ENCODE measurements around the gene BCAS3. TPM values are rescaled to one million over a fixed set of nuclear protein-coding genes. Genes with fewer than 3 reads are reported as not detected.

BCAS3 gene
- total RNA-seq, 4 donors from 2014 or later = 18.2 to 60.6 (median 23.4) TPM

GRCh38 chr17:60960398-60961065, 282.9 kb downstream of the BCAS3 start:
- H3K27me3 ChIP-seq = no peaks in the 10 kb centered on the region
- H3K9me3 ChIP-seq = peaks cover 0 to 5% (median 0%) of the 10 kb centered on the region in 3 donors
- intact Hi-C loops (cut with DNase I; ENCODE audit: low total_unique reads) = no loop called here
- in situ Hi-C loops (cut with MboI; ENCODE audit: low sequenced_read_pairs in 4 of 4) = no loop called here
- no peaks in the 10 kb centered on the region for H3K4me1 ChIP-seq
- no peak for ATAC-seq
- DNase-seq = no peak
- TF ChIP-seq CTCF (IDR thresholded peaks at IDR 0.05 in 4 of 5, conservative IDR thresholded peaks at IDR 0.05 in 1 of 5) (no peak), POLR2A (IDR thresholded peaks at IDR 0.05) (no peak)
- H3K36me3 ChIP-seq = peaks cover 0 to 9% of the 10 kb centered on the region in 2 donors
- no peak overlapping the region for H3K27ac ChIP-seq
- no peak overlapping the region for H3K4me3 ChIP-seq

GRCh38 chr17:60964160-60964559, 286.5 kb downstream of the BCAS3 start:
- in situ Hi-C loops (cut with MboI; ENCODE audit: low sequenced_read_pairs in 4 of 4) = no loop called here
- peaks cover 0 to 9% of the 10 kb centered on the region in 2 donors for H3K36me3 ChIP-seq
- DNase-seq (no peak), ATAC-seq (no peak)
- no peaks in the 10 kb centered on the region for H3K4me1 ChIP-seq
- H3K9me3 ChIP-seq = peaks cover 0 to 5% (median 0%) of the 10 kb centered on the region in 3 donors
- H3K27ac ChIP-seq = no peak overlapping the region
- intact Hi-C loops (cut with DNase I; ENCODE audit: low total_unique reads) = no loop called here
- TF ChIP-seq POLR2A (IDR thresholded peaks at IDR 0.05) = no peak
- no peak overlapping the region for H3K4me3 ChIP-seq
- no peaks in the 10 kb centered on the region for H3K27me3 ChIP-seq

GRCh38 chr17:60968266-60968665, 290.6 kb downstream of the BCAS3 start:
- H3K4me3 ChIP-seq = no peak overlapping the region
- no peaks in the 10 kb centered on the region for H3K4me1 ChIP-seq
- DNase-seq (no peak), ATAC-seq (no peak)
- H3K27ac ChIP-seq = no peak overlapping the region
- no peaks in the 10 kb centered on the region for H3K36me3 ChIP-seq
- in situ Hi-C loops (cut with MboI; ENCODE audit: low sequenced_read_pairs in 4 of 4) (no loop called here), intact Hi-C loops (cut with DNase I; ENCODE audit: low total_unique reads) (no loop called here)
- no peaks in the 10 kb centered on the region for H3K9me3 ChIP-seq
- H3K27me3 ChIP-seq = no peaks in the 10 kb centered on the region
- TF ChIP-seq POLR2A (IDR thresholded peaks at IDR 0.05) = no peak
- no peak for TF ChIP-seq CTCF (IDR thresholded peaks at IDR 0.05 in 4 of 5, conservative IDR thresholded peaks at IDR 0.05 in 1 of 5)

- H3K27ac ChIP-seq = no peak overlapping the region
- H3K4me3 ChIP-seq = no peak overlapping the region
- DNase-seq (no peak), ATAC-seq (no peak)
- H3K27me3 ChIP-seq = no peaks in the 10 kb centered on the region
- no peaks in the 10 kb centered on the region for H3K36me3 ChIP-seq
- no peaks in the 10 kb centered on the region for H3K4me1 ChIP-seq
- TF ChIP-seq CTCF (IDR thresholded peaks at IDR 0.05 in 4 of 5, conservative IDR thresholded peaks at IDR 0.05 in 1 of 5) = no peak
- TF ChIP-seq POLR2A (IDR thresholded peaks at IDR 0.05) = no peak
- in situ Hi-C loops (cut with MboI; ENCODE audit: low sequenced_read_pairs in 4 of 4) (no loop called here), intact Hi-C loops (cut with DNase I; ENCODE audit: low total_unique reads) (no loop called here)
- no peaks in the 10 kb centered on the region for H3K9me3 ChIP-seq
These were observed 291.9 kb downstream of the BCAS3 start for GRCh38 chr17:60969500-60970037.

GRCh38 chr17:60970741-60971140, 293.1 kb downstream of the BCAS3 start:
- DNase-seq (no peak), ATAC-seq (no peak)
- H3K4me1 ChIP-seq = no peaks in the 10 kb centered on the region
- H3K4me3 ChIP-seq = no peak overlapping the region
- no peak overlapping the region for H3K27ac ChIP-seq
- no peak for TF ChIP-seq POLR2A (IDR thresholded peaks at IDR 0.05)
- TF ChIP-seq CTCF (IDR thresholded peaks at IDR 0.05 in 4 of 5, conservative IDR thresholded peaks at IDR 0.05 in 1 of 5) = no peak
- intact Hi-C loops (cut with DNase I; ENCODE audit: low total_unique reads) (no loop called here), in situ Hi-C loops (cut with MboI; ENCODE audit: low sequenced_read_pairs in 4 of 4) (no loop called here)
- H3K9me3 ChIP-seq = no peaks in the 10 kb centered on the region
- no peaks in the 10 kb centered on the region for H3K27me3 ChIP-seq
- no peaks in the 10 kb centered on the region for H3K36me3 ChIP-seq
